GM10248 (cell line): Measurements from ENCODE around the gene EFTUD2.

Source experiments
- CTCF ChIA-PET: fragments of 300-600 bp; sonication (Branson Sonifier 250); formaldehyde crosslinking; extraction: SDS; loops from one replicate; lab custom pipeline; 2021; ENCODE audit warnings: antibody characterized with exemption; lab: Yijun Ruan, JAX
- POLR2A ChIA-PET: fragments of 350-650 bp; sonication (Branson Sonifier 250); formaldehyde crosslinking; extraction: SDS; loops from one replicate; lab custom pipeline; 2020; ENCODE audit warnings: antibody characterized with exemption; lab: Yijun Ruan, JAX
- DNase-seq: peaks from one replicate; pipeline ENCODE4 v3.0.0; 2012; ENCODE audit errors: extremely low spot score
- CTCF ChIP-seq: IDR thresholded peaks from 2 replicates; pipeline ENCODE4 v1.5.1; 2012; ENCODE audit warnings: mild to moderate bottlenecking, low read depth; ENCODE audit errors: extremely low read depth, missing control alignments, control extremely low read depth

The EFTUD2 gene

GRCh38 chr17:44904001-44904984 is 5.0 kb upstream of the EFTUD2 start:
- ChIA-PET POLR2A (interaction anchor here (1.1 kb wide), 1 partner anchor 245 kb away, joined by 6 read pairs; no protein-coding TSS in a partner anchor), CTCF (interaction anchor here (1.2 to 8.7 kb wide), 4 partner anchors 15 to 231 kb away, joined by 3 to 65 read pairs (median 6); partner anchors contain the start of gene ACBD4)
- no peak for TF ChIP-seq CTCF
- no peak for DNase-seq

- DNase-seq, result no peak
- TF ChIP-seq CTCF, result no peak
- ChIA-PET CTCF (interaction anchor here (1.4 to 8.7 kb wide), 7 partner anchors 8 to 232 kb away, joined by 3 to 65 read pairs (median 7); partner anchors contain the start of gene ACBD4), POLR2A (no interaction called here)
Observed at GRCh38 chr17:44903012-44903685, 3.9 kb upstream of the EFTUD2 start.

- no peak for DNase-seq
- CTCF ChIA-PET, result interaction anchor here (0.8 to 8.7 kb wide), 9 partner anchors 8 to 233 kb away, joined by 3 to 65 read pairs (median 6); partner anchors contain the start of gene ACBD4
- POLR2A ChIA-PET, result no interaction called here
- no peak for TF ChIP-seq CTCF
Observed at GRCh38 chr17:44902135-44902760, 3.0 kb upstream of the EFTUD2 start.

- DNase-seq, result no peak
- no peak for TF ChIP-seq CTCF
- POLR2A ChIA-PET, result no interaction called here
- CTCF ChIA-PET, result interaction anchor here (1.5 to 8.7 kb wide), 6 partner anchors 8 to 125 kb away, joined by 4 to 65 read pairs (median 8); no protein-coding TSS in a partner anchor
Observed at GRCh38 chr17:44901411-44901921, 2.2 kb upstream of the EFTUD2 start.

- no peak for TF ChIP-seq CTCF
- CTCF ChIA-PET, result interaction anchor here (1.0 to 8.7 kb wide), 6 partner anchors 9 to 125 kb away, joined by 4 to 65 read pairs (median 5); no protein-coding TSS in a partner anchor
- no peak for DNase-seq
- POLR2A ChIA-PET, result no interaction called here
Observed at GRCh38 chr17:44900894-44901293, 1.6 kb upstream of the EFTUD2 start.
